AG04450 (cell line): ENCODE data around the gene SND1. TPM values are rescaled to one million over a fixed set of nuclear protein-coding genes. Genes with fewer than 3 reads are reported as not detected.

Source experiments
- CTCF ChIA-PET: fragments of 300-600, 350-600 bp; formaldehyde crosslinking; extraction: SDS; loops from one replicate; lab custom pipeline; 2022; ENCODE audit warnings: antibody characterized with exemption, inconsistent platforms; lab: Charles Lee
- POLR2A ChIA-PET: fragments of 350-600 bp; formaldehyde crosslinking; extraction: SDS; loops from one replicate; lab custom pipeline; 2021; ENCODE audit warnings: antibody characterized with exemption, inconsistent platforms; lab: Yijun Ruan, JAX
- DNase-seq: peaks from one replicate; pipeline ENCODE4 v3.0.0-alpha.2; 2011; ENCODE audit warnings: low read depth, low spot score
- H3K27ac ChIP-seq: one replicate; pipeline ENCODE4 v1.5.1; 2012; ENCODE audit warnings: low read depth, low read length, control low read depth
- H3K27me3 ChIP-seq: one replicate; pipeline ENCODE4 v1.6.0; 2012; ENCODE audit warnings: low read length; ENCODE audit not compliant: control insufficient read depth, insufficient read depth
- H3K4me3 ChIP-seq: 2 replicates; pipeline ENCODE4 v1.5.1; 2011; ENCODE audit warnings: mild to moderate bottlenecking, low read depth, low read length, control low read depth
- H3K9me3 ChIP-seq: 2 replicates; pipeline ENCODE4 v1.5.1; 2012; ENCODE audit warnings: low read length; ENCODE audit not compliant: control insufficient read depth, insufficient read depth
- CTCF ChIP-seq: IDR thresholded peaks from 2 replicates; pipeline ENCODE4 v1.5.1; 2011; ENCODE audit warnings: low read depth, low read length, control low read depth, inconsistent platforms
- polyA plus RNA-seq: library from polyadenylated mRNA; depleted of rRNA; stranded (reverse); fragments of >200 nt; gene quantifications from 2 replicates; pipeline ENCODE4 v1.2.3, GENCODE V29; 2011

SND1 gene
- polyA plus RNA-seq, 1 experiment = 247 TPM

DNA sequence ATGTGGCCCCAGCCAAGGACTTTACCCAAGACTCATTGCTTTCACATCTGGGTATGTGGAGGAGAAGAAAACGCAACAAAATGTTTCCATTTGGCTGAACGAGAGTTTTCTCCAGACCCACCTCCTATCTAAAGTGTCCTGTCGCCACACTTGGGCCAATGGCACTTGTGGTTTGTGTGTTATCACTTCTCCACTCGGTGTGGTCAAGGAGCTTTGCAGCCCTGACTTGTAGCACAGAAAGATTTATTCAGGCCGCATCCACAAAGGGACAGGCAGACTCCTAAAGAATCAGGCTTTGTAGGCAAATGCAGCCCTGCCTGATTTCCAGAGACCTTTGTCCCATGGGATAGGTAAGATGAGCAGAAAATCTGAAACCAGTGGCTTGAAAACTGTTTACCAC lies 392.1 kb downstream of the SND1 start:
- no peak overlapping the region for H3K4me3 ChIP-seq
- no peaks in the 10 kb centered on the region for H3K9me3 ChIP-seq
- no peak overlapping the region for H3K27ac ChIP-seq
- CTCF ChIA-PET = interaction anchor here (0.7 kb wide), 1 partner anchor 177 kb away, joined by 3 read pairs; no protein-coding TSS in a partner anchor
- H3K27me3 ChIP-seq = no peaks in the 10 kb centered on the region
- POLR2A ChIA-PET = no interaction called here
- no peak for DNase-seq
- TF ChIP-seq CTCF = no peak

DNA sequence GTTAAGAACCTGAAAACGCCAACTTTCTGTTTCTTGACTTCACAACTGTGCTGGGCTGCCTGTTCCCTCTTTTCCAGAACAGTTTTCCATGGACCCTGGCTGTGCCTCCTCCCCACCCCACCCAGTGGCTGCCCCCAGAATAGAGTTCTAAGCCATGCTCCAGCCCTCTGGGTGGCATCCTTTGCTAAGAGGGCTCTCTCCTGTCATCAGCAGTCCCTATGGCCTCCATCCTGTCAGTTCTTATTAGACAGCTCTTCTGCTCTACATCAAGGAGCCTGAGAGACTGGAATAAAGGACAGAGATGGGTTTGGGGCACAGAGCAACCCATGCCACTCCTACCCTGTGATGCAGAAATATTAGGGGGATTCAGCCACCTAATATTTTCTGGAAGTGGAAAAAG lies 393.2 kb downstream of the SND1 start:
- POLR2A ChIA-PET = no interaction called here
- no peaks in the 10 kb centered on the region for H3K27me3 ChIP-seq
- no peak for TF ChIP-seq CTCF
- no peaks in the 10 kb centered on the region for H3K9me3 ChIP-seq
- DNase-seq = no peak
- no peak overlapping the region for H3K4me3 ChIP-seq
- no peak overlapping the region for H3K27ac ChIP-seq
- CTCF ChIA-PET = no interaction called here

DNA sequence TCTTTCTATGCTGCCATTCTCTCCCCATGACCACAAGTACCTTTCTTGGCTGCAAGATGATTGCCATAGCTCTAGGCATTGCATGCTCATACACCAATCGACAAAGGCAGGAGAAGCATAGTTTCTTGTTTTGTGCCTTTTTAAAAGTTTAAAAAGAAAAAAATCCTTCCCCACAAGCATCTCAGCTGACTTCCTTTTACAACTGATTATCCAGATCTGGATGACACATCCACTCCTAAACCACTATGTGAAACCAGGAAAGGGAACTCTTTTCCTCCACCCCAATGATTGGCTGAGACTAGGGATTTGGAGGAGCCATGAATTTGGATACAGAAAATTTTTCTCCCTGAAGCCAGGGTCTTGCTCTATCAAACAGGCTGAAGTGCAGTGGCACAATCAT lies 393.8 kb downstream of the SND1 start:
- CTCF ChIA-PET = interaction anchor here (0.7 kb wide), 1 partner anchor 342 kb away, joined by 9 read pairs; no protein-coding TSS in a partner anchor
- Histone ChIP-seq H3K4me3 (no peak overlapping the region), H3K27me3 (no peaks in the 10 kb centered on the region), H3K9me3 (no peaks in the 10 kb centered on the region), H3K27ac (no peak overlapping the region)
- POLR2A ChIA-PET = interaction anchor here (0.7 kb wide), 1 partner anchor 72 kb away, joined by 7 read pairs; no protein-coding TSS in a partner anchor
- DNase-seq = no peak
- no peak for TF ChIP-seq CTCF

GRCh38 chr7:128052404-128052803 lies 400.4 kb downstream of the SND1 start:
- no peak overlapping the region for H3K27ac ChIP-seq
- H3K27me3 ChIP-seq = no peaks in the 10 kb centered on the region

More at GRCh38 chr7:128052404-128052803, 400.4 kb downstream of the SND1 start:
- no peak for DNase-seq
- ChIA-PET POLR2A (no interaction called here), CTCF (interaction anchor here (1.1 kb wide), 1 partner anchor 344 kb away, joined by 3 read pairs; no protein-coding TSS in a partner anchor)
- TF ChIP-seq CTCF = no peak
- no peaks in the 10 kb centered on the region for H3K9me3 ChIP-seq
- H3K4me3 ChIP-seq = no peak overlapping the region
